ENCODE measurements around the gene MED6.

- TF ChIP-seq CTCF (IDR thresholded peaks at IDR 0.05) (no peak), POLR2AphosphoS5 (IDR thresholded peaks at IDR 0.05) (no peak)
Measured at GRCh38 chr14:70538087-70538486, 62.4 kb downstream of the MED6 start.

Measured in esophagus muscularis mucosa (tissue), 3 donors.